GM21526 (cell line): ENCODE data around the gene CACTIN.

Experiments used
- ATAC-seq: cut with Tn5 transposase; IDR thresholded peaks from one replicate; pipeline ENCODE4 v1.9.1; 2021; ENCODE audit warnings: moderate library complexity; ENCODE audit not compliant: unreplicated experiment, low FRiP score

Gene CACTIN

GRCh38 chr19:3613818-3614661, 12.6 kb downstream of the CACTIN start:
- ATAC-seq = no peak

GRCh38 chr19:3612901-3613741, 13.5 kb downstream of the CACTIN start:
- ATAC-seq = no peak

GRCh38 chr19:3612330-3612729, 14.3 kb downstream of the CACTIN start:
- no peak for ATAC-seq

GRCh38 chr19:3611841-3612240, 14.7 kb downstream of the CACTIN start:
- no peak for ATAC-seq

GRCh38 chr19:3610745-3611717, 15.6 kb downstream of the CACTIN start:
- ATAC-seq = no peak

- no peak for ATAC-seq
Measured at GRCh38 chr19:3609779-3610719, 16.5 kb downstream of the CACTIN start.

- ATAC-seq = no peak
Measured at GRCh38 chr19:3608750-3609322, 17.8 kb downstream of the CACTIN start.

GRCh38 chr19:3608079-3608641, 18.4 kb downstream of the CACTIN start:
- ATAC-seq = no peak

GRCh38 chr19:3607303-3608078, 19.1 kb downstream of the CACTIN start:
- ATAC-seq = no peak

- ATAC-seq = no peak
Measured at GRCh38 chr19:3606690-3607289, 19.8 kb downstream of the CACTIN start, which contains the start of gene TBXA2R. TBXA2R (minus strand) TSS chr19:3606875; CDS start chr19:3600634, 6,241 bp downstream.

- ATAC-seq = no peak
Measured at GRCh38 chr19:3606174-3606689, 20.4 kb downstream of the CACTIN start.

GRCh38 chr19:3605770-3606169, 20.8 kb downstream of the CACTIN start:
- ATAC-seq = no peak

GRCh38 chr19:3605361-3605760, 21.2 kb downstream of the CACTIN start:
- ATAC-seq = no peak

- no peak for ATAC-seq
Measured at GRCh38 chr19:3604987-3605343, 21.6 kb downstream of the CACTIN start.

GRCh38 chr19:3604227-3604986, 22.2 kb downstream of the CACTIN start:
- no peak for ATAC-seq

GRCh38 chr19:3603121-3603811, 23.3 kb downstream of the CACTIN start:
- no peak for ATAC-seq
